Measurements from ENCODE around the gene PCNP.
"Not testable (repeated sequence)": the region's sequence is repeated elsewhere in the genome, so short reads cannot be mapped to it uniquely, and the experiment has no call there.

Gene PCNP

GRCh38 chr3:101567528-101568317 is 6.3 kb upstream of the PCNP start:
- DNase-seq (ENCODE audit: low read depth): peak; percentile 83

- DNase-seq (ENCODE audit: low read depth): peak; percentile 44
These were observed 2.7 kb upstream of the PCNP start for GRCh38 chr3:101571028-101571895.

- DNase-seq (ENCODE audit: low read depth): peak; percentile 70
These were observed 570 bp downstream of the PCNP start for GRCh38 chr3:101574388-101575112.

GRCh38 chr3:101577286-101577685 is 3.3 kb downstream of the PCNP start:
- DNase-seq (ENCODE audit: low read depth): no peak

GRCh38 chr3:101588616-101589015 is 14.6 kb downstream of the PCNP start:
- DNase-seq (ENCODE audit: low read depth): no peak

- DNase-seq (ENCODE audit: low read depth): no peak
These were observed 17.1 kb downstream of the PCNP start for GRCh38 chr3:101591071-101591470.

- DNase-seq (ENCODE audit: low read depth): no peak
These were observed 28.8 kb downstream of the PCNP start for GRCh38 chr3:101602731-101603130.

- no peak for DNase-seq (ENCODE audit: low read depth)
These were observed 29.2 kb downstream of the PCNP start for GRCh38 chr3:101603184-101603583.

GRCh38 chr3:101605398-101605797 is 31.4 kb downstream of the PCNP start:
- DNase-seq (ENCODE audit: low read depth): not testable (repeated sequence)

GRCh38 chr3:101611023-101611422 is 37.0 kb downstream of the PCNP start:
- DNase-seq (ENCODE audit: low read depth): no peak

- DNase-seq (ENCODE audit: low read depth): not testable (repeated sequence)
These were observed 39.0 kb downstream of the PCNP start for GRCh38 chr3:101613014-101613413.

GRCh38 chr3:101615525-101615924 is 41.5 kb downstream of the PCNP start:
- no peak for DNase-seq (ENCODE audit: low read depth)

- no peak for DNase-seq (ENCODE audit: low read depth)
These were observed 43.5 kb downstream of the PCNP start for GRCh38 chr3:101617478-101617877.

GRCh38 chr3:101618726-101619125 is 44.7 kb downstream of the PCNP start:
- DNase-seq (ENCODE audit: low read depth): no peak

GRCh38 chr3:101619734-101620133 is 45.8 kb downstream of the PCNP start:
- DNase-seq (ENCODE audit: low read depth): no peak

- DNase-seq (ENCODE audit: low read depth): no peak
These were observed 49.7 kb downstream of the PCNP start for GRCh38 chr3:101623656-101624055.

GRCh38 chr3:101624857-101625256 is 50.9 kb downstream of the PCNP start:
- DNase-seq (ENCODE audit: low read depth): no peak

GRCh38 chr3:101625879-101626278 is 51.9 kb downstream of the PCNP start:
- DNase-seq (ENCODE audit: low read depth): no peak

- DNase-seq (ENCODE audit: low read depth): no peak
These were observed 55.2 kb downstream of the PCNP start for GRCh38 chr3:101629219-101629618.

GRCh38 chr3:101631098-101631796 is 57.3 kb downstream of the PCNP start:
- no peak for DNase-seq (ENCODE audit: low read depth)

GRCh38 chr3:101631959-101632358 is 58.0 kb downstream of the PCNP start:
- not testable (repeated sequence) for DNase-seq (ENCODE audit: low read depth)

GRCh38 chr3:101632586-101632985 is 58.6 kb downstream of the PCNP start:
- DNase-seq (ENCODE audit: low read depth): no peak
